H7 (cell line): ENCODE results near the gene NINJ1. TPM values are rescaled to one million over a fixed set of nuclear protein-coding genes. Genes with fewer than 3 reads are reported as not detected.
"Not testable (repeated sequence)": the region's sequence is repeated elsewhere in the genome, so short reads cannot be mapped to it uniquely, and the experiment has no call there.

Experiments used
- DNase-seq: peaks from one replicate; pipeline ENCODE4 v3.0.0; 2012
- H3K27me3 ChIP-seq: 2 replicates; pipeline ENCODE4 v1.6.0; 2011; ENCODE audit warnings: mild to moderate bottlenecking, low read length; ENCODE audit not compliant: control insufficient read depth, insufficient read depth
- H3K36me3 ChIP-seq: replicated peaks from 2 replicates; pipeline ENCODE4 v1.5.1; 2011; ENCODE audit warnings: low read length; ENCODE audit not compliant: control insufficient read depth, insufficient read depth
- H3K4me3 ChIP-seq: 2 replicates; pipeline ENCODE4 v1.5.1; 2011; ENCODE audit warnings: low read depth, mild to moderate bottlenecking, control low read depth, low read length, moderate library complexity; ENCODE audit not compliant: insufficient read depth
- total RNA-seq: library from RNA; depleted of rRNA; stranded (reverse); fragments of >200 nt; shearing (Covaris generic); gene quantifications from 2 replicates; pipeline ENCODE4 v1.2.3, GENCODE V29; 2014

The NINJ1 gene
- total RNA-seq, 1 experiment from 2014 or later: 44.6 TPM

DNA sequence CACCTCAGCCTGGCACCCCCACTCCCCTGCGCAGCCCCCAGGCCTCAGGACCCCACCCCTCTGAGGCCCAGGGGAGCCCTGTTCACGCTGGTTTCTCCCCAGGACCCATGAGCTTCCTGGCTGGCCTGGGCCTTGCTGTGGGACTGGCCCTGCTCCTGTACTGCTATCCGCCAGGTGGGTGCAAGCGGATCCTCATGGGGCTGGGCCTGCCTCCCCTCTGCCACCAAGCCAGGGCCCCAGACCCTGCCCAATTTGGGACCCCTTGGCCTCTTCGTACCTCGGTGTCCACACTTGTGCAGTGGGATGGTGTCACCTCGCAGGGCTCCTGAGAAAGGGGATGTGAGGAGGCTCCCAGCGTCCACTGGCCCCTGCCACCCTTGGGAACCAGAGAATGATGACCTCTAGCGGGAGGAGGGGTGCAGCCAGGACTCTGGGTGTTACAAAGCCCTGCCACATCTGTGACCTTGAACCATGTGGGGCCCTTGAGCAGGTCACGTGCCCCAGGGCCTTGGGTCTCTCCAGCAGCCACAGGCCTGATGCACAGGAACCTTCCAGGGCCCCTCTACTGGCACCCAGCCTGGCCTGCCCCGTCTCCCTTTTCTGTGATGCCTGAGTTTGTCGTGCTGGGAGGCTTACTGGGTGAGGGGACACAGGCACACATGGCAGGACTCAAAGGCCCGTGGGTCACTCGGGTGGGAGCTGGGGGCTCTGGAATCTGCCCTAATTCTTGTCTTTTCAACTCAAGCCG, 21.8 kb downstream of the NINJ1 start:
- H3K27me3 ChIP-seq: no peaks in the 10 kb centered on the region
- no peak overlapping the region for H3K4me3 ChIP-seq
- peaks cover 2% of the 10 kb centered on the region for H3K36me3 ChIP-seq
- DNase-seq: peak; percentile 52

- H3K36me3 ChIP-seq: peaks cover 2% of the 10 kb centered on the region
- H3K27me3 ChIP-seq: no peaks in the 10 kb centered on the region
- no peak overlapping the region for H3K4me3 ChIP-seq
- peak; percentile 51 for DNase-seq
Observed at GRCh38 chr9:93111371-93112115, 22.5 kb downstream of the NINJ1 start.

GRCh38 chr9:93111001-93111370, 23.1 kb downstream of the NINJ1 start:
- Histone ChIP-seq H3K4me3 (no peak overlapping the region), H3K36me3 (peaks cover 2% of the 10 kb centered on the region), H3K27me3 (no peaks in the 10 kb centered on the region)
- peak; percentile 39 for DNase-seq

DNA sequence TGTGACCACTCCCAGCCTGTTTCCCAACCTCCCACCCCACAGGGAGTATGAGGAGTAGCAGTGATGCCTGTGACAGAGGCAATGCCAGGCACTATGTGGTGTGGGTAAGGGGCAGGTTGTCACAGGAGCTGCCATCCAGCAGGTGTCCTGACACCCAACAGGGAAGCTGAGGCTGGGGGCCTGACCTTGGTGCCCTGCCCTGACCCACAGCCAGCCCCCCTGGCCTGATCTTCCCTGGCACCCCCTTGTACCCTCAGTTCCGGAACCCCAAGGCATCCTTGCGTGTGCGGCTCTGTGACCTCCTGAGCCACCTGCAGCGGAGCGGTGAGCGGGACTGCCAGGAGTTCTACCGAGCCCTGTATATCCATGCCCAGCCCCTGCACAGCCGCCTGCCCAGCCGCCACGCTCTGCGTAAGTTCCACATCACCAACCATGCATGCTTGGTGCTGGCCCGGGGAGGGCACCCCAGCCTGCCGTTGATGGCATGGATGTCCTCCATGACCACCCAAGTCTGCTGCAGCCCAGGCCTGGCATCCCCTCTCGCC, 23.7 kb downstream of the NINJ1 start:
- Histone ChIP-seq H3K36me3 (peaks cover 2% of the 10 kb centered on the region), H3K27me3 (no peaks in the 10 kb centered on the region), H3K4me3 (no peak overlapping the region)
- DNase-seq: peak; percentile 35

DNA sequence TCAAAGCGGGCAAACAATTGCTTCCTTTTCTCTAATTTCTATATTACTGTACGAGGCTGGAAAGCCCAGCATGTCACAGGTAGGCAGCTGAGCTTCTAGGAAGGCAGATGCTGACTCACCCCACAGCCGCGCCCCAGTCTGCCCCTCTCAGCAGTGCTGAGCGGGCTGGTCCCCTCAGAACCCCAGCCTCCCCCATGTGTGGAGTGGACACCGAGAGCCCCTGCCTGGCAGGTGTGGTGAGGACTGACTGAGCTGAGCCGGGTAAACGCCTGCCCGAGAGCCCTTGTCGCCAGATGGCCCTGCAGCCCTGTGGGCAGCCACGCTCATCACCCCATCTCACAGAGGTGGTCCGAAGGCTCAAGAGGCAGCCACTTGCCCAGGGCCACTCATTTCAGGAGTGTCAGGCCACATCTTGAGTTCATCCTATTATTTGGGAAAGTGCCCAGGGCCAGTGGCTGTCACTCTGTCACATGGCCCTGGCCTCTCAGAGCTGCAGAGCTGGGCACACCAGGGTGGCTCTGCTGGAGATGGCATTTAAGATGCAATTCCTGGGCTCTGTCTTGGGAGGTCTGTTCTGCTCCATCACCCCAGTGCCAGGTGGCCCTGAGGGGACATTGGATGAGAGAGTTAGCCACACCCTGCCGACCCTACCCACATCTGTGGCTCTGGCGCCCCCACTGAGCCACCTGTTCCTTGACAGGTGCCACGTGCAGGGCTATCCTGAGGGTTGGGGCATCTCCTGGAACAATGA, 25.6 kb downstream of the NINJ1 start:
- DNase-seq: peak; percentile 37
- no peak overlapping the region for H3K4me3 ChIP-seq

GRCh38 chr9:93107825-93108161, 26.3 kb downstream of the NINJ1 start:
- Histone ChIP-seq H3K36me3 (peaks cover 2% of the 10 kb centered on the region), H3K27me3 (no peaks in the 10 kb centered on the region), H3K4me3 (no peak overlapping the region)
- no peak for DNase-seq

More for the DNA sequence above, 25.6 kb downstream of the NINJ1 start:
- H3K36me3 ChIP-seq: peaks cover 2% of the 10 kb centered on the region
- no peaks in the 10 kb centered on the region for H3K27me3 ChIP-seq

- DNase-seq: no peak
- peaks cover 2% of the 10 kb centered on the region for H3K36me3 ChIP-seq
- H3K27me3 ChIP-seq: no peaks in the 10 kb centered on the region
- H3K4me3 ChIP-seq: no peak overlapping the region
Observed at GRCh38 chr9:93107151-93107824, 26.8 kb downstream of the NINJ1 start.

GRCh38 chr9:93105620-93106019, 28.4 kb downstream of the NINJ1 start:
- Histone ChIP-seq H3K36me3 (no peaks in the 10 kb centered on the region; the same call in 1 of the 2 replicates), H3K4me3 (no peak overlapping the region), H3K27me3 (no peaks in the 10 kb centered on the region)
- DNase-seq: no peak

DNA sequence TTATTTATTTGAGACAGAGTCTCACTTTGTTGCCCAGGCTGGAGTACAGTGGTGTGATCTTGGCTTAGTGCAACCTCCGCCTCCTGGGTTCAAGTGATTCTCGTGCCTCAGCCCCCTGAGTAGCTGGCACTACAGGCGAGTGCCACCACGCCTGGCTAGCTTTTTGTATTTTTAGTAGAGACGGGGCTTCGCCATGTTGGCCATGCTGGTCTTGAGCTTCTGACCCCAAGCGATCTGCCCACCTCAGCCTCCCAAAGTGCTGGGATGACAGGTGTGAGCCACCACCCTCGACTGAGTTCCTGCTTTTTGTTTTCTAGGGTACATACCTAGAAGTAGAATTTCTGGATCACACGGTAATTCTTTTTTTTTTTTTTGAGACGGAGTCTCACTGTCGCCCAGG, 33.0 kb downstream of the NINJ1 start:
- not testable (repeated sequence) for H3K27me3 ChIP-seq, H3K4me3 ChIP-seq, H3K36me3 ChIP-seq, DNase-seq

DNA sequence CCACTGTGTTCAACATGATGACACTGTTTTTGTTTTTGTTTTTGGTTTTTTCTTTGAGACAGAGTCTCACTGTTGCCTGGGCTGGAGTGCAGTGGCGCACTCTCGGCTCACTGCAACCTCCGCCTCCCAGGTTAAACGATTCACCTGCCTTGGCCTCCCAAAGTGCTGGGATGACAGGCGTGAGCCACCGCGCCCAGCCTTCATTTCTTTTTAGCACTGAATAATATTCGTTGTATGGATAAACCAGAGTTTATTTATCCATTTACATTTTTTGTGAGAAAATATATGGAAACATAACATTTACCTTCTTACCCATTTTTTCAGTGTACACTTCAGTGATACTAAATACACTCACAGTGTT, 33.8 kb downstream of the NINJ1 start:
- peaks cover 3% of the 10 kb centered on the region; the same call in 1 of the 2 replicates for H3K27me3 ChIP-seq
- H3K4me3 ChIP-seq: no peak overlapping the region
- DNase-seq: no peak
- no peaks in the 10 kb centered on the region for H3K36me3 ChIP-seq

DNA sequence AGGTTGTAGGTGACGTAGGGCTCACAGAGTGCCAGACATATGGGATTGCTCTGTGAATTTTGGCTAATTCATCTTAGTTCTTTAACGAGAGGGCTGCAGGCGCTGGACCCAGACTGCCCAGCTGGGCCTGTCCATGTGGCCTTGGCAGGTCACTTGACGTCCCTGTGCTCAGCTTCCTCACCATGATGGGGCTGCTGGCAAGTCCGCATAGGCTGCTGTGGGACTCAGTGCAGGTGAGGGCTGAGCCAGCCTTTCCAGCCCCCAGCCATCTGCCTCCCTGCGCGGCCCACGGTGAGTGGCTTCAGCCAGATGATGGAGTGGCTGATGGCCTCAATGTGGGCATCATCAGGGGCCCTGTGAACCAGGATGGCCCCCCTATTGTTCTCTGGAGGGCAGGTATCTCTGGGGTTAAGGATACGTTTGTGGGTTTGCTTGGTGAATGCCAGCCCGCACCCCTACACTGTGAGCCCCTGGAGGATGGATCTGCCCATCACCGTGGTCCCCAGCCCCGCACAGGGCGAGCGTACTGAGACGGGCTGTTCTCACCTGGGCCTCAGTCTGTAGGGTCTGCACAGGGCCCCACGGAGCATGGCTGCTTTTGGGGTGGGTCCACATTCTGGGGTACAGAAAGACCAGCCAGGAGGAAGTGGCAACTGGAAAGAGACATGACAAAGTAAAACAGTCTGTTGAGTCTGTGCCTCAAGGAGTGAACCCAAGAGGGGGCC, 34.3 kb downstream of the NINJ1 start:
- Histone ChIP-seq H3K27me3 (peaks cover 3% of the 10 kb centered on the region; the same call in 1 of the 2 replicates), H3K36me3 (no peaks in the 10 kb centered on the region), H3K4me3 (no peak overlapping the region)
- DNase-seq: no peak

DNA sequence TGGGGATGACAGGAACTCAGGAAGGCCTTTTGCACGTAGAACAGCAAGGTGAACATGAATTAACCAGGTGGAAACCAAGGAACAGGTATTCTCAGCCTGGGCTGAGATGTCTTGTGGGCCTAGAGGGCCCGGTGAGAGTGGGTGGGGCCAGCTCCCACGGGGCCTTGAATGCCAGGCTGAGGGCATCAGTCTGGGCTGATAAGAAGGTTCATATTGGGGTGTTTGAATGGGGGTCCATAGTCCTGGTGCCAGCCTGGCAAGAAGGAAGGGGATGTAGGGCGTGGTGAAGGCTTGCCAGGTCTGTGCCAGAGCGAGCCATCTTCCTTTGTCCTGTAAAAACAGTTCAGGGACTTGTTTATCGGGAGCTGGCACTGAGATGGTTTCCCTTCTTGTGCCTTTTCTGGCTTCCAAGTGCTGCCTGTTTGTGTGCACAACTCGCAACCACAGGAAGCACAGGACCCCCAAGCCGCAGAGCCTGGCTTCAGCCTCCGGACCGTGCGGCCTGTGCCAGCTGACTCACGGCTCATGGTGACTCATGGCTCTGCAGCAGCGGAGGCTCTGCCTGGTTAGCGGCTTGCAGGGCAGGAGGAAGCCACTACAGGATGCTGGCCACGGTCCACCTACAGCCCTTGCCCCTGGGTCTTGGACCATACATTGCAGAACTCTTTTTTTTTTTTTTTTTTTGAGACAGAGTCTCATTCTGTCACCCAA, 35.7 kb downstream of the NINJ1 start:
- no peak for DNase-seq
- Histone ChIP-seq H3K4me3 (no peak overlapping the region), H3K27me3 (peaks cover 3% of the 10 kb centered on the region; the same call in 1 of the 2 replicates), H3K36me3 (no peaks in the 10 kb centered on the region)

DNA sequence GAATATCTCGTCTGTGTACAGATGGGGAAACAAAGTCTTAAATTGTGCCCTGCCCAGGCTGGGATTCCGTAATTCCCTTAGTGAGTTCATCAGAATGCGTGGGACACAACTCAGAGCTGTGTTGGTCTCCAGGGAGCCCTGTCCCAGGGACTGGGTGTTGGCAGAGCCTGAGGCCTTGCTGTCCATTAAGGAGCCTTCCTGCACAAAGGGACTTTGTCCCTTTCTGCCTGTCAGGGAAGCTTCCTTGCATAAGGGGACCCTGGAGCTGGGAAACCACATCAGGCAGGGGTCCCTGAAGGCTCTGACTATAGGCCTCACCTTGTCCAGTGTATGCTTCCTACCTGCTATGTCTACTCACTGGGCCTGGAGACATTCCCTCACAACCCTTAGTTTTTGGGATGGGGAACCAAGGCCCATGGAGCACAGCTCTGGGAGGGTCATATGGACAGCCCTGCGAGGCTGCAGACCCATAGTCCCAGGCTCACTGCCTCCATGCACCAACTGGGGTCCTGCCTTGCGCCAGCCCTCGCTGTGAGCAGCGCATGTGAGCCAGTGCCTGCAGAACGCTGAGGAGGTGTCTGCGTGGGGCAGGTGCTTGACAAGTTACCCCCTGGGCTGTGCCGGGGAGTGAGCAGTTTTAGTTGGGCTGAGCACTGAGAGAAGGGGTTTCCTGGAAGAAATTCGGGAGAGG, 36.4 kb downstream of the NINJ1 start:
- H3K36me3 ChIP-seq: no peaks in the 10 kb centered on the region
- no peak overlapping the region for H3K4me3 ChIP-seq
- H3K27me3 ChIP-seq: peaks cover 3% of the 10 kb centered on the region; the same call in 1 of the 2 replicates
- no peak for DNase-seq
